ENCODE results near the gene PDCD2.

The PDCD2 gene

DNA sequence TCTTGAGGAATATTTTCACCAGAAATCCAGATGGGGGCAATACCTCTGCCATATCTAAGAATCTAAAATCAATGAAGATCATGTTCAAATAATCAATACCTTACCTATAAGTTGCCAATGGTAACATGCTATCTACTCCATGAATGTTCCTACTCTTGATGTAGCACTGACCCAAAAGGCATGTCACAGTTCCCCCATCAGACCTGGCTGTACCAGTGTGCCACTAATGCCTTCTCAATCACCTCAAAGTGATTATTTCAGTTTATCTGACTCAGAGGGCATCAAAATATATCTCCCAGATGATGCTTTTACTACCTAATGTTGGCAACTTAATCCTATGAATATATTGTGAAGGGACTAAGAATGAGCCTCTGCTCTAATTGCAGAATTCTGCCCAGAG is 5.5 kb downstream of the PDCD2 start:
- TF ChIP-seq, protein P1, sequence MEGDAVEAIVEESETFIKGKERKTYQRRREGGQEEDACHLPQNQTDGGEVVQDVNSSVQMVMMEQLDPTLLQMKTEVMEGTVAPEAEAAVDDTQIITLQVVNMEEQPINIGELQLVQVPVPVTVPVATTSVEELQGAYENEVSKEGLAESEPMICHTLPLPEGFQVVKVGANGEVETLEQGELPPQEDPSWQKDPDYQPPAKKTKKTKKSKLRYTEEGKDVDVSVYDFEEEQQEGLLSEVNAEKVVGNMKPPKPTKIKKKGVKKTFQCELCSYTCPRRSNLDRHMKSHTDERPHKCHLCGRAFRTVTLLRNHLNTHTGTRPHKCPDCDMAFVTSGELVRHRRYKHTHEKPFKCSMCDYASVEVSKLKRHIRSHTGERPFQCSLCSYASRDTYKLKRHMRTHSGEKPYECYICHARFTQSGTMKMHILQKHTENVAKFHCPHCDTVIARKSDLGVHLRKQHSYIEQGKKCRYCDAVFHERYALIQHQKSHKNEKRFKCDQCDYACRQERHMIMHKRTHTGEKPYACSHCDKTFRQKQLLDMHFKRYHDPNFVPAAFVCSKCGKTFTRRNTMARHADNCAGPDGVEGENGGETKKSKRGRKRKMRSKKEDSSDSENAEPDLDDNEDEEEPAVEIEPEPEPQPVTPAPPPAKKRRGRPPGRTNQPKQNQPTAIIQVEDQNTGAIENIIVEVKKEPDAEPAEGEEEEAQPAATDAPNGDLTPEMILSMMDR (IDR thresholded peaks at IDR 0.05; ENCODE audit: low read depth, low read length, poor library complexity, severe bottlenecking) = no peak
- TF ChIP-seq EZH2phosphoT487 (IDR thresholded peaks at IDR 0.05; ENCODE audit: borderline replicate concordance, low read length) = no peak
- peaks cover 14% of the 10 kb centered on the region for H3K4me1 ChIP-seq (ENCODE audit: control insufficient read depth, low read length)
- no peak overlapping the region for H3K27ac ChIP-seq (ENCODE audit: low read depth, low read length)
- no peaks in the 10 kb centered on the region for H3K9me2 ChIP-seq (replicated peaks; ENCODE audit: control insufficient read depth, low read length)
- no peak overlapping the region for H3K4me3 ChIP-seq (ENCODE audit: low read length)
- peaks cover 5% of the 10 kb centered on the region; the same call in 1 of the 2 replicates for H4K20me1 ChIP-seq (ENCODE audit: control insufficient read depth, insufficient read depth, low read depth, low read length)
- no peaks in the 10 kb centered on the region for H3K9me3 ChIP-seq (ENCODE audit: control insufficient read depth, insufficient read depth, low read length)
- no peak overlapping the region for H3K4me2 ChIP-seq (ENCODE audit: low read length)
- peaks cover 96% of the 10 kb centered on the region for H3K36me3 ChIP-seq (ENCODE audit: control insufficient read depth, low read length)
- peaks cover 31% of the 10 kb centered on the region for H3F3A ChIP-seq (ENCODE audit: control insufficient read depth, insufficient read depth)
- peaks cover 31% of the 10 kb centered on the region for H3K79me2 ChIP-seq (ENCODE audit: control insufficient read depth, low read length)
- no peaks in the 10 kb centered on the region for H3K27me3 ChIP-seq (ENCODE audit: control insufficient read depth, low read length)

DNA sequence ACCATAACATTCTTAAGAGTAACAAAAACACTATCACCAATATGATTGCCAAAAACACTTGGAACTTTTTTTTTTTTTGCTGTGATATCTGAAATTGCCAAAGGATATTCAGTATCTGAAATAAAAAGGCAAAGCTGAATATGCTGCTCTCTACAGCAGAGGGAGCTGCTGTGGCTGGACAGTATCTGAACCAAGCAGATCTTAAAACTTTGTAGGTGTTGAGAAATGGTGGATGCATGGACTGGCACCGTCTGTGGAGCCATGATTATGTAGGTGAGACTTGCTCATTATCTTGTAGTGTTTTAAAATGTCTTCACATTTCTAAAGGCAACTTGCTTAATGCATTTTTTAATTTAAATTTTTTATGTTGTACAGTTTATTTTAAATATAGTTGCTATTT is 9.2 kb downstream of the PDCD2 start:
- H3K9me2 ChIP-seq (replicated peaks; ENCODE audit: control insufficient read depth, low read length) = no peaks in the 10 kb centered on the region
- no peak overlapping the region for H3K4me3 ChIP-seq (ENCODE audit: low read length)
- H3K4me2 ChIP-seq (ENCODE audit: low read length) = no peak overlapping the region
- no peaks in the 10 kb centered on the region for H3K27me3 ChIP-seq (ENCODE audit: control insufficient read depth, low read length)
- no peak overlapping the region for H3K27ac ChIP-seq (ENCODE audit: low read depth, low read length)
- H3K36me3 ChIP-seq (ENCODE audit: control insufficient read depth, low read length) = peaks cover 96% of the 10 kb centered on the region
- peaks cover 34% of the 10 kb centered on the region for H3F3A ChIP-seq (ENCODE audit: control insufficient read depth, insufficient read depth)
- H4K20me1 ChIP-seq (ENCODE audit: control insufficient read depth, insufficient read depth, low read depth, low read length) = no peaks in the 10 kb centered on the region
- H3K9me3 ChIP-seq (ENCODE audit: control insufficient read depth, insufficient read depth, low read length) = no peaks in the 10 kb centered on the region
- no peaks in the 10 kb centered on the region for H3K4me1 ChIP-seq (ENCODE audit: control insufficient read depth, low read length)
- H3K79me2 ChIP-seq (ENCODE audit: control insufficient read depth, low read length) = no peaks in the 10 kb centered on the region
- TF ChIP-seq EZH2phosphoT487 (IDR thresholded peaks at IDR 0.05; ENCODE audit: borderline replicate concordance, low read length) = no peak
- TF ChIP-seq, protein P1 (IDR thresholded peaks at IDR 0.05; ENCODE audit: low read depth, low read length, poor library complexity, severe bottlenecking) = no peak

DNA sequence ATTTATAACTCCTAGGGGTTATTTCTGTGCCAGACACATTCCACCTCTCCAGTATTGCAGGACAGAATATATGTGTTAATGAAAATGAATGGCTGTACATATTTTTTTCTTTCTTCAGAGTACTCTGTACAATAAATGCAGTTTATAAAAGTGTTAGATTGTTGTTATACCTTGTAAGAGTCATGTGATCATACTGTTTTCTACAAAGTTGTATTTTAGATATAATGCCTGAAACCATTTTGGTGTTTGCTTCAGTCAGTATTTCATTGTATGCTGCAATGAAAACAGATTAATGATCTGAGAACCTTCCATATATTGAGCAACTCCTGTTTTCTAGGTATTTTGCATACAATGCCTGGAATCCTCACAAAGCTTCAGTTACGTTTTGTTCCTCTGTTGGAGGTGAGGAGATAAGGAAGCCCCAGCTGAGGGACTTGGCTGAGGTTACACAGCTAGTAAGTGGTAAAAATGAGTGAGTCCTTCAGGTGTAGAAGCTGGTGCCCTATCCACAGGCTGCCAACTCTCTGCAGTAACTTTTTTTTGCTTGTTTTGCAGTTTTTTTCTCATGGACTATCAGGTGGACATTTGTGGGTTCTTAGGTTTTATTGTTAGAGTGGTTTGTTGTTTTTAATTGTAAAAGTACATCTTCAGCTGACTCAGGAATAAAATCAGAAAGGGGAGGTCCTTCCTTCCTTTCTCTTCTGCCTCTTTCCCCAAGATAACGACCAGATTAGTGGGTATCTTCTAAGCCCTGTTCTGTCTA is 11.6 kb downstream of the PDCD2 start:
- H4K20me1 ChIP-seq (ENCODE audit: control insufficient read depth, insufficient read depth, low read depth, low read length) = no peaks in the 10 kb centered on the region
- H3K9me3 ChIP-seq (ENCODE audit: control insufficient read depth, insufficient read depth, low read length) = no peaks in the 10 kb centered on the region
- H3K4me3 ChIP-seq (ENCODE audit: low read length) = no peak overlapping the region
- no peaks in the 10 kb centered on the region for H3K4me1 ChIP-seq (ENCODE audit: control insufficient read depth, low read length)
- TF ChIP-seq, protein P1 (IDR thresholded peaks at IDR 0.05; ENCODE audit: low read depth, low read length, poor library complexity, severe bottlenecking) = no peak
- no peak for TF ChIP-seq EZH2phosphoT487 (IDR thresholded peaks at IDR 0.05; ENCODE audit: borderline replicate concordance, low read length)
- no peak overlapping the region for H3K4me2 ChIP-seq (ENCODE audit: low read length)
- H3K27me3 ChIP-seq (ENCODE audit: control insufficient read depth, low read length) = no peaks in the 10 kb centered on the region
- no peak overlapping the region for H3K27ac ChIP-seq (ENCODE audit: low read depth, low read length)
- H3K36me3 ChIP-seq (ENCODE audit: control insufficient read depth, low read length) = peaks cover 90% of the 10 kb centered on the region
- H3K9me2 ChIP-seq (replicated peaks; ENCODE audit: control insufficient read depth, low read length) = no peaks in the 10 kb centered on the region
- no peaks in the 10 kb centered on the region for H3K79me2 ChIP-seq (ENCODE audit: control insufficient read depth, low read length)
- H3F3A ChIP-seq (ENCODE audit: control insufficient read depth, insufficient read depth) = peaks cover 26% of the 10 kb centered on the region; the same call in 1 of the 2 replicates

Data from DOHH2 (cell line).